Measurements from ENCODE around the gene CACNB4.

GRCh38 chr2:152094014-152094413 lies 4.8 kb downstream of the CACNB4 start:
- TF ChIP-seq CTCF (IDR thresholded peaks at IDR 0.05; ENCODE audit: low read length) (no peak), EZH2 (IDR thresholded peaks at IDR 0.05; ENCODE audit: borderline replicate concordance, low read length) (no peak)
